Measurements from ENCODE around the gene JMJD1C. TPM values are rescaled to one million over a fixed set of nuclear protein-coding genes. Genes with fewer than 3 reads are reported as not detected.

JMJD1C gene
- total and polyA plus RNA-seq, 10 of the 15 experiments (the other 5 are each of a cell fraction or from before 2014, with no cell fraction given): 31.2 to 83.3 (median 49.5) TPM

GRCh38 chr10:63337455-63338251, 128.1 kb downstream of the JMJD1C start (continued):
- TF ChIP-seq IRF3 (IDR thresholded peaks at IDR 0.05): no peak
- TF ChIP-seq HDAC6 (IDR thresholded peaks at IDR 0.05; ENCODE audit: unreplicated experiment): no peak
- no peak for TF ChIP-seq RFX5 (IDR thresholded peaks at IDR 0.05; ENCODE audit: low read depth, low read length)
- no peak for TF ChIP-seq MTA3 (IDR thresholded peaks at IDR 0.05; ENCODE audit: borderline replicate concordance, low read length)

GRCh38 chr10:63331586-63331985, 134.2 kb downstream of the JMJD1C start:
- Histone ChIP-seq H3K27me3 (replicated peaks in 1 of 2; ENCODE audit: control insufficient read depth in 2 of 2, insufficient read depth in 2 of 2, low read length in 1 of 2) (no peaks in the 10 kb centered on the region), H3K4me2 (ENCODE audit: control insufficient read depth, insufficient read depth) (no peak overlapping the region), H3K27ac (ENCODE audit: control insufficient read depth, insufficient read depth) (no peak overlapping the region), H3K9me3 (replicated peaks; ENCODE audit: control insufficient read depth, insufficient read depth, low read length) (no peaks in the 10 kb centered on the region), H3K4me1 (ENCODE audit: control insufficient read depth, insufficient read depth, low read length) (no peaks in the 10 kb centered on the region), H3K36me3 (ENCODE audit: control insufficient read depth in 2 of 2, insufficient read depth in 2 of 2, low read length in 1 of 2) (no peaks in the 10 kb centered on the region; a peak in 1 of 4 replicates), H3K79me2 (ENCODE audit: control insufficient read depth, insufficient read depth, low read length) (no peaks in the 10 kb centered on the region; the same call in 1 of the 2 replicates), H2AFZ (ENCODE audit: control insufficient read depth, low read depth, low read length) (no peak overlapping the region), H3K9ac (ENCODE audit: control insufficient read depth, insufficient read depth, low read length) (no peak overlapping the region), H4K20me1 (ENCODE audit: control insufficient read depth, insufficient read depth) (no peaks in the 10 kb centered on the region), H3K4me3 (no peak overlapping the region)
- 96% methylated on average over 5 of the region's 5 CpGs for WGBS (ENCODE audit: insufficient coverage, insufficient replicate concordance, low lambda C conversion rate, missing lambda C conversion rate)
- ChIA-PET CTCF (no interaction called here), RAD21 (ENCODE audit: unreplicated experiment) (no interaction called here), SMC1A (ENCODE audit: uncharacterized antibody, unreplicated experiment) (interaction anchor here (0.6 to 1.6 kb wide), 5 partner anchors 16 to 179 kb away, joined by 3 to 4 read pairs (median 3); no protein-coding TSS in a partner anchor), POLR2A (no interaction called here)
- in situ Hi-C loops (cut with MboI) (no loop called here), intact Hi-C loops (cut with micrococcal nuclease; ENCODE audit: unreplicated experiment) (no loop called here)
- no TSS peak for BruUV-seq (replicated peaks)
- ATAC-seq: no peak
- DNase-seq (ENCODE audit: low read depth, low spot score): no peak
- no peak for FAIRE-seq
- no peak for TF ChIP-seq FOXM1 (IDR thresholded peaks at IDR 0.05; ENCODE audit: low read depth, low read length)
- TF ChIP-seq POLR2AphosphoS2 (IDR thresholded peaks at IDR 0.05; ENCODE audit: low read depth, low read length): no peak
- no peak for TF ChIP-seq POLR2AphosphoS5 (IDR thresholded peaks at IDR 0.05; ENCODE audit: low read length)
- no peak for TF ChIP-seq CREB1 (IDR thresholded peaks at IDR 0.05; ENCODE audit: low read depth)
- TF ChIP-seq USF2 (IDR thresholded peaks at IDR 0.05; ENCODE audit: borderline replicate concordance, low read depth, low read length): no peak
- no peak for TF ChIP-seq ZSCAN29 (IDR thresholded peaks at IDR 0.05)
- no peak for TF ChIP-seq SREBF2 (IDR thresholded peaks at IDR 0.05; ENCODE audit: low read length)
- no peak for TF ChIP-seq CBX5 (IDR thresholded peaks at IDR 0.05; ENCODE audit: low read depth)
- no peak for TF ChIP-seq ATF7 (IDR thresholded peaks at IDR 0.05; ENCODE audit: low read depth)
- TF ChIP-seq CHD1 (IDR thresholded peaks at IDR 0.05; ENCODE audit: low read depth, low read length): no peak
- TF ChIP-seq GATAD2B (conservative IDR thresholded peaks at IDR 0.05; ENCODE audit: low read depth): no peak
- no peak for TF ChIP-seq YY1 (IDR thresholded peaks at IDR 0.05; ENCODE audit: low read depth, low read length)
- no peak for TF ChIP-seq ZBTB33 (IDR thresholded peaks at IDR 0.05)
- TF ChIP-seq WRNIP1 (IDR thresholded peaks at IDR 0.05; ENCODE audit: borderline replicate concordance, low read depth, low read length): no peak
- TF ChIP-seq NFXL1 (IDR thresholded peaks at IDR 0.05; ENCODE audit: borderline replicate concordance): no peak
- no peak for TF ChIP-seq HDAC6 (IDR thresholded peaks at IDR 0.05; ENCODE audit: unreplicated experiment)
- TF ChIP-seq POLR2A (IDR thresholded peaks at IDR 0.05; ENCODE audit: low read depth, low read length): no peak
- no peak for TF ChIP-seq BRCA1 (IDR thresholded peaks at IDR 0.05; ENCODE audit: low read depth, low read length)
- no peak for TF ChIP-seq NFYA (IDR thresholded peaks at IDR 0.05; ENCODE audit: borderline replicate concordance, low read depth, low read length)

Data from GM12878 (cell line).